Renal cortex interstitium (tissue), 11 donors: ENCODE data around the gene IL18R1. TPM values are rescaled to one million over a fixed set of nuclear protein-coding genes. Genes with fewer than 3 reads are reported as not detected.

ENCODE experiments used
- DNase-seq, 11 donors: peaks; one replicate each; pipeline ENCODE4 v3.0.0-alpha.2; 2013; ENCODE audit warnings: low read depth in 9 of 11, low spot score in 4 of 11; ENCODE audit errors: extremely low read depth in 1 of 11
- polyA plus RNA-seq, 3 donors: library from polyadenylated mRNA; unstranded; fragments of 120-200 nt; gene quantifications; one replicate each; pipeline ENCODE4 v1.2.1, GENCODE V29; 2013; ENCODE audit not compliant: insufficient read length in 3 of 3

Gene IL18R1
- polyA plus RNA-seq, 3 donors = 1.8 to 2.9 (median 2.2) TPM

GRCh38 chr2:102421890-102422759, 66.5 kb downstream of the IL18R1 start:
- no peak for DNase-seq

- no peak for DNase-seq
Observed at GRCh38 chr2:102422910-102423309, 67.3 kb downstream of the IL18R1 start, which contains the start of gene IL18RAP. IL18RAP (plus strand) TSS chr2:102423160; CDS start chr2:102423278, 118 bp downstream.

GRCh38 chr2:102423368-102423767, 67.8 kb downstream of the IL18R1 start:
- no peak for DNase-seq

GRCh38 chr2:102424754-102425153, 69.2 kb downstream of the IL18R1 start:
- no peak for DNase-seq

- no peak for DNase-seq
Observed at GRCh38 chr2:102425441-102426132, 70.0 kb downstream of the IL18R1 start.

- DNase-seq = no peak
Observed at GRCh38 chr2:102427249-102427648, 71.7 kb downstream of the IL18R1 start.

GRCh38 chr2:102428573-102428972, 73.0 kb downstream of the IL18R1 start:
- no peak for DNase-seq

- no peak for DNase-seq
Observed at GRCh38 chr2:102432386-102432785, 76.8 kb downstream of the IL18R1 start.

- no peak for DNase-seq
Observed at GRCh38 chr2:102433973-102434654, 78.5 kb downstream of the IL18R1 start.

GRCh38 chr2:102434655-102435381, 79.2 kb downstream of the IL18R1 start:
- no peak for DNase-seq

GRCh38 chr2:102435741-102436140, 80.1 kb downstream of the IL18R1 start:
- no peak for DNase-seq

- DNase-seq = no peak
Observed at GRCh38 chr2:102436323-102436722, 80.7 kb downstream of the IL18R1 start.

- DNase-seq = no peak
Observed at GRCh38 chr2:102437122-102437521, 81.5 kb downstream of the IL18R1 start.

GRCh38 chr2:102438111-102438510, 82.5 kb downstream of the IL18R1 start:
- DNase-seq = no peak

- no peak for DNase-seq
Observed at GRCh38 chr2:102438578-102438977, 83.0 kb downstream of the IL18R1 start.

GRCh38 chr2:102439065-102439695, 83.6 kb downstream of the IL18R1 start:
- no peak for DNase-seq

GRCh38 chr2:102442967-102443828, 87.6 kb downstream of the IL18R1 start:
- DNase-seq = peak in 7 of 11 donors; percentile 5 to 32 (median 17)

- DNase-seq = no peak
Observed at GRCh38 chr2:102444233-102444632, 88.6 kb downstream of the IL18R1 start.
